DOHH2 (cell line): ENCODE data around the gene CBL.

Experiments
- H3F3A ChIP-seq: fragments of 200-600 bp; sonication (generic), shearing (Covaris generic); 2 replicates; pipeline ENCODE4 v1.6.0; 2016; ENCODE audit warnings: antibody characterized with exemption, mild to moderate bottlenecking; ENCODE audit not compliant: control insufficient read depth, insufficient read depth
- H3K27ac ChIP-seq: fragments of 200-600 bp; sonication (generic); 2 replicates; pipeline ENCODE4 v1.5.1; 2014; ENCODE audit warnings: low read depth, mild to moderate bottlenecking, low read length, moderate library complexity
- H3K27me3 ChIP-seq: fragments of 200-600 bp; sonication (generic); 2 replicates; pipeline ENCODE4 v1.6.1; 2014; ENCODE audit warnings: mild to moderate bottlenecking, low read length, mixed read lengths; ENCODE audit not compliant: control insufficient read depth
- H3K36me3 ChIP-seq: fragments of 200-600 bp; sonication (generic); 2 replicates; pipeline ENCODE4 v1.6.1; 2014; ENCODE audit warnings: mild to moderate bottlenecking, low read length, moderate library complexity, mixed read lengths; ENCODE audit not compliant: control insufficient read depth
- H3K4me1 ChIP-seq: fragments of 200-600 bp; sonication (generic); 2 replicates; pipeline ENCODE4 v1.6.1; 2014; ENCODE audit warnings: mild to moderate bottlenecking, low read length, mixed read lengths; ENCODE audit not compliant: control insufficient read depth
- H3K4me2 ChIP-seq: fragments of 200-600 bp; sonication (generic); 2 replicates; pipeline ENCODE4 v1.6.0; 2014; ENCODE audit warnings: mild to moderate bottlenecking, low read length, moderate library complexity
- H3K4me3 ChIP-seq: fragments of 200-600 bp; sonication (generic); 2 replicates; pipeline ENCODE4 v1.5.1; 2014; ENCODE audit warnings: mild to moderate bottlenecking, low read length, mixed read lengths
- H3K79me2 ChIP-seq: fragments of 200-600 bp; sonication (generic); 2 replicates; pipeline ENCODE4 v1.6.1; 2014; ENCODE audit warnings: mild to moderate bottlenecking, low read length, mixed read lengths; ENCODE audit not compliant: control insufficient read depth
- H3K9me2 ChIP-seq: fragments of 200-600 bp; sonication (generic); replicated peaks from 2 replicates; pipeline ENCODE4 v1.6.1; 2014; ENCODE audit warnings: mild to moderate bottlenecking, low read length, mixed read lengths; ENCODE audit not compliant: control insufficient read depth
- H3K9me3 ChIP-seq: fragments of 200-600 bp; sonication (generic); 2 replicates; pipeline ENCODE4 v1.6.1; 2014; ENCODE audit warnings: antibody characterized with exemption, low read length, mixed read lengths; ENCODE audit not compliant: control insufficient read depth, insufficient read depth
- H4K20me1 ChIP-seq: fragments of 200-600 bp; sonication (generic); 2 replicates; pipeline ENCODE4 v1.6.0; 2014; ENCODE audit warnings: low read depth, mild to moderate bottlenecking, antibody characterized with exemption, low read length, moderate library complexity; ENCODE audit not compliant: control insufficient read depth, insufficient read depth
- EZH2phosphoT487 ChIP-seq: fragments of 200-600 bp; sonication (generic); IDR thresholded peaks from 2 replicates; pipeline ENCODE4 v1.6.1; 2017; ENCODE audit warnings: borderline replicate concordance, mild to moderate bottlenecking, antibody characterized with exemption, low read length, moderate library complexity, mixed read lengths
- TF ChIP-seq, protein P1 (sequence below): fragments of 200-600 bp; sonication (generic); IDR thresholded peaks from one replicate; pipeline ENCODE4 v1.5.1; 2014; ENCODE audit warnings: antibody characterized with exemption, mild to moderate bottlenecking, low read depth, low read length; ENCODE audit not compliant: poor library complexity, severe bottlenecking

CBL gene

DNA sequence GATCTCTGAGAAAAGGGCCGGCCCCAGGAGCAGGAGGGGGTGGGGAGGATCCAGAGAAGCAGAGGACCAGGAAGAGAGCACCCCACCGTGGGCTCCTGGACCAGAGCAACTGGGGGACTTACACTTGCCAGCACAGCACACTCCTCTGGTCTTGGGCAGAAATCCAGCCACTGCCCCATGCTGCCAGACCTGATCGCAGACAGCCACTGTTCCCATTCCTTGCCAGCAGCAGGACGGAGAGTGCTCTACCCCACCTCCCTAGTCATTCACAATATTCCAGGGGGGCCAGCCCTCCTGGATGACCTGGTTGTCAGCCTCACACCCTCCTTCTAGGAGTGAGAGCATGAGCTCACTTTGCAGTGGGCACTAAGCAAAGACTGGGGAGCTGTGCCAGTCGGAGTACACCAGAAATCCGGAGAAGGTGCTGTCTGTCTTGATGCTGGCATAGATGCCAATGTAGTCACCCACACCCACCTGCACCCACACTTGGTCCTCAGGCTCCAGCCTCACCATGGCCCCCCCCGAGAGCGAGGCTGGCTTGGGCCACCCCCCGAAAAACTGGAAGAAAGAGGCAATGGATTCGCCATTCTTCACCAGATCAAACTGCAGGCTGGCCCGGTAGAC lies 132.9 kb downstream of the CBL start:
- Histone ChIP-seq H3K4me2 (no peak overlapping the region), H3K4me3 (no peak overlapping the region), H3K79me2 (peaks cover 36% of the 10 kb centered on the region), H3K4me1 (peaks cover 46% of the 10 kb centered on the region), H3K27me3 (peaks cover 31% of the 10 kb centered on the region), H3K27ac (no peak overlapping the region), H4K20me1 (0 out of 2 replicates have a peak, but pooled peaks cover 8% of the 10 kb centered on the region), H3K36me3 (peaks cover 28% of the 10 kb centered on the region), H3K9me2 (no peaks in the 10 kb centered on the region), H3F3A (0 out of 2 replicates have a peak, but pooled peaks cover 3% of the 10 kb centered on the region), H3K9me3 (no peaks in the 10 kb centered on the region)
- TF ChIP-seq, protein P1, sequence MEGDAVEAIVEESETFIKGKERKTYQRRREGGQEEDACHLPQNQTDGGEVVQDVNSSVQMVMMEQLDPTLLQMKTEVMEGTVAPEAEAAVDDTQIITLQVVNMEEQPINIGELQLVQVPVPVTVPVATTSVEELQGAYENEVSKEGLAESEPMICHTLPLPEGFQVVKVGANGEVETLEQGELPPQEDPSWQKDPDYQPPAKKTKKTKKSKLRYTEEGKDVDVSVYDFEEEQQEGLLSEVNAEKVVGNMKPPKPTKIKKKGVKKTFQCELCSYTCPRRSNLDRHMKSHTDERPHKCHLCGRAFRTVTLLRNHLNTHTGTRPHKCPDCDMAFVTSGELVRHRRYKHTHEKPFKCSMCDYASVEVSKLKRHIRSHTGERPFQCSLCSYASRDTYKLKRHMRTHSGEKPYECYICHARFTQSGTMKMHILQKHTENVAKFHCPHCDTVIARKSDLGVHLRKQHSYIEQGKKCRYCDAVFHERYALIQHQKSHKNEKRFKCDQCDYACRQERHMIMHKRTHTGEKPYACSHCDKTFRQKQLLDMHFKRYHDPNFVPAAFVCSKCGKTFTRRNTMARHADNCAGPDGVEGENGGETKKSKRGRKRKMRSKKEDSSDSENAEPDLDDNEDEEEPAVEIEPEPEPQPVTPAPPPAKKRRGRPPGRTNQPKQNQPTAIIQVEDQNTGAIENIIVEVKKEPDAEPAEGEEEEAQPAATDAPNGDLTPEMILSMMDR, result no peak
- TF ChIP-seq EZH2phosphoT487, result no peak

DNA sequence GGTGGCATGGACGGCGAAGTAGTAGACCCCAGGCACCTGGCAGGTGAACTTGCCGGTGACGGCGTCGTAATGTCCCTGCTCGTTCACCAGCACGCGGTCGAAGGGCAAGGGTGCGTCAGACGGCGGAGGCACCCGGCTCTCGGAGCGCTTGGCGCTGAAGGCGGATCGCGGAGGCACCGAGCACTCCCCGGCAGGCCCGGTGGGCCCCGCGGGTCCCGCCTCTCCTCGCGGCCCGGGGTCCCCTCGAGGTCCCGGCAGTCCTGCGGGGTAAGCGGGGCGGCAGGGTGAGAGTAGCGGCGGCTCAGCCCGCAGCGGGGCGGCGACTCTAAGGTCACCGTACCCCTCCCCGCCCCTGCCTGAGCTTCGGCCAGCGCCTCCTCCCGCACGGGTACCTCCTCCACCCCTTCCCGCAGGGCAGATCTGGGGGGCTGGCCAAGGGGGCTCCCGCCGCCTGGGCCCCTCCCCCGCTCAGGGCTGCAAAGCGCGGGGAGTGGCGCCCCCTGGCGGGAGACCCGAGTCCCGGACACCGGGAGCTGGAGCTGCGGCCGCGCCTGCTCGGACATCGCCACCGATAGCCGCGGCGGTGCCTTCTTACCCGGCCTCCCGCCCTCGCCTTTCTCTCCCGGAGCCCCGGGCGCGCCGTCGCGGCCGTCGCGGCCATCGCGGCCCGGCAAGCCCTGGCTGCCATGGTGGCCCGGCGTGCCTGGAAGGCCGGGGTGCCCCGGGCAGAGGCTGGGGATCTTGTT lies 133.6 kb downstream of the CBL start:
- Histone ChIP-seq H3K27ac (no peak overlapping the region), H3K9me2 (no peaks in the 10 kb centered on the region), H3F3A (0 out of 2 replicates have a peak, but pooled peaks cover 3% of the 10 kb centered on the region), H3K36me3 (peaks cover 25% of the 10 kb centered on the region), H4K20me1 (0 out of 2 replicates have a peak, but pooled peaks cover 8% of the 10 kb centered on the region), H3K79me2 (peaks cover 31% of the 10 kb centered on the region), H3K9me3 (no peaks in the 10 kb centered on the region), H3K4me3 (no peak overlapping the region), H3K4me1 (peaks cover 46% of the 10 kb centered on the region), H3K27me3 (peaks cover 31% of the 10 kb centered on the region), H3K4me2 (no peak overlapping the region)
- TF ChIP-seq, protein P1, result peak; percentile 69
- TF ChIP-seq EZH2phosphoT487, result no peak

DNA sequence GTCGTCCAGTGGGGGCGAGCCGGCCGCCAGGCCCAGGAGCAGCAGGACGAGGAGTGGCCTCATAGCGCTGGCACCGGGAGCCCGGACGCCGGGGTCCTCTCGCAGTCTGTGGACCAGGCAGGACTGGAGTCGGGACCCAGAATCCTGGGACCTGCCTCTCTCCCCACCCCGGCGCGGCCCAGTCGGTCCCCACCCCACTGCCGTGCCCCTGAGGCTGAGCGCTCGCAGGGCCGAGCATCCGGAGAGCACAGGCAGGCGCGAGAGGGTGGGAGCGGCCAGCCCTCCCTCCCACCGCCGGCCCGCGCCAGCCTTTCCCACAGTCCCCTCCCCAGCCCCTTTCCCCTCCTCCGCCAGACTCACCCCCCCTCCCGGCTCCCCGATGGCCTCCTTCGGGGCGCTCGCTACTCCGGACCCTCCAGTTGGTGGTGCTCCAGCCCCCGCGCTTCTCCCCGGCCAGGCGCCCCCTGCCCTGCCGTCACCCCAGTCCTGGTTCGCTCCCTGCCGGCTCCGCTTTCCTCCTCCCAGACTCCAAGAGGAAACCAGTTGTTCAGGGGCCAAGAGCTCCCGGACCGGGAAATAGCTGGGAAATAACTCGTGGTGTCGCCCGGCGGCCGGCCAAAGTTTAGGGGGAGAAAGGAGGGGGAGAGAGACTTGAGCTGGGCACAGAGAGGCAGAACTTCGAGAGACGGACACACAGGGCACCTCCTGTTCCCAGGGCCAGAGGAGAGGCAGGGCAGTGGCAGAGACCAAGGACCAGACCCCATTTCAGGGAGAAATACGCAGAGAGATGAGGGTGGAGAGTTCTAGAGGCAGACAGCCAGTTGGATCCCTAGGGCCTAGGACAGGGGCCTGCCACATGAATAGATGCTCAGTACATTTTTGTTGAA lies 134.4 kb downstream of the CBL start, which contains the start of gene C1QTNF5:
Gene C1QTNF5 (minus strand): TSS at position 549 of the 887 bp plus-strand sequence. CDS start 486 bp downstream, at position 63.
- Histone ChIP-seq H3K36me3 (peaks cover 19% of the 10 kb centered on the region), H3K9me3 (no peaks in the 10 kb centered on the region), H3K4me1 (peaks cover 39% of the 10 kb centered on the region), H3K27me3 (peaks cover 31% of the 10 kb centered on the region), H3K9me2 (no peaks in the 10 kb centered on the region), H3F3A (0 out of 2 replicates have a peak, but pooled peaks cover 3% of the 10 kb centered on the region), H4K20me1 (0 out of 2 replicates have a peak, but pooled peaks cover 8% of the 10 kb centered on the region), H3K27ac (no peak within 1 kb of the TSS), H3K4me3 (no peak within 1 kb of the TSS), H3K79me2 (peaks cover 23% of the 10 kb centered on the region), H3K4me2 (no peak within 1 kb of the TSS)
- TF ChIP-seq, protein P1, result no peak
- 0 out of 2 replicates have a peak, but pooled peaks have one; percentile 36 for TF ChIP-seq EZH2phosphoT487
